Fibroblast of skin of left quadriceps (primary cell): ENCODE measurements around the gene SIX1.
A peak's percentile ranks its signal among the peaks of the same experiment; 100 is the strongest.

Experiments used
- DNase-seq, 2 experiments: peaks; one replicate each; pipeline ENCODE4 v3.0.0-alpha.2; 2013; ENCODE audit warnings: low read depth in 2 of 2

Gene SIX1

GRCh38 chr14:60648934-60649874, at the start of gene SIX1:
Gene SIX1 (minus strand): TSS chr14:60649477. CDS start chr14:60649189, 288 bp downstream.
- DNase-seq, result peak; percentile 76 to 79

- DNase-seq, result no peak
Observed at GRCh38 chr14:60695327-60695726, 46.0 kb upstream of the SIX1 start.

- DNase-seq, result no peak
Observed at GRCh38 chr14:60691383-60692113, 42.3 kb upstream of the SIX1 start.

- DNase-seq, result no peak
Observed at GRCh38 chr14:60686865-60687264, 37.6 kb upstream of the SIX1 start.

GRCh38 chr14:60684203-60684602, 34.9 kb upstream of the SIX1 start:
- DNase-seq, result no peak

- DNase-seq, result peak in 1 of 2 experiments; percentile 11
Observed at GRCh38 chr14:60681271-60681670, 32.0 kb upstream of the SIX1 start.

- no peak for DNase-seq
Observed at GRCh38 chr14:60680511-60680910, 31.2 kb upstream of the SIX1 start.

- DNase-seq, result no peak
Observed at GRCh38 chr14:60679566-60680258, 30.4 kb upstream of the SIX1 start.

GRCh38 chr14:60677701-60678100, 28.4 kb upstream of the SIX1 start:
- DNase-seq, result no peak

- no peak for DNase-seq
Observed at GRCh38 chr14:60670989-60671388, 21.7 kb upstream of the SIX1 start.

- DNase-seq, result no peak
Observed at GRCh38 chr14:60668431-60669112, 19.3 kb upstream of the SIX1 start.

- DNase-seq, result no peak
Observed at GRCh38 chr14:60665177-60665550, 15.9 kb upstream of the SIX1 start.

GRCh38 chr14:60662982-60663381, 13.7 kb upstream of the SIX1 start:
- DNase-seq, result no peak

GRCh38 chr14:60661721-60662120, 12.4 kb upstream of the SIX1 start:
- no peak for DNase-seq

- DNase-seq, result no peak
Observed at GRCh38 chr14:60658909-60659585, 9.8 kb upstream of the SIX1 start.

GRCh38 chr14:60658211-60658690, 9.0 kb upstream of the SIX1 start:
- no peak for DNase-seq

GRCh38 chr14:60657456-60658210, 8.4 kb upstream of the SIX1 start:
- no peak for DNase-seq

GRCh38 chr14:60656686-60657455, 7.6 kb upstream of the SIX1 start:
- DNase-seq, result no peak

GRCh38 chr14:60655898-60656685, 6.8 kb upstream of the SIX1 start:
- DNase-seq, result no peak
